T-helper 17 cell (primary cell): ENCODE data around the gene MAST1. TPM values are rescaled to one million over a fixed set of nuclear protein-coding genes. Genes with fewer than 3 reads are reported as not detected.
"Not testable (repeated sequence)": the region's sequence is repeated elsewhere in the genome, so short reads cannot be mapped to it uniquely, and the experiment has no call there.

Experiments used
- ATAC-seq: fragments of 150-1000 bp; cut with Tn5 transposase; 2 replicates; pipeline ENCODE4 v1.10.0; 2021; ENCODE audit warnings: mild to moderate bottlenecking, moderate library complexity
- DNase-seq, 3 donors: peaks; one replicate each; pipeline versions ENCODE4 v3.0.0 to v3.0.0-alpha.2; 2020 to 2021
- H3K9me3 ChIP-seq: one replicate; pipeline ENCODE4 v1.7.0; 2013; ENCODE audit warnings: low read length, mild to moderate bottlenecking; ENCODE audit not compliant: control insufficient read depth, poor library complexity, severe bottlenecking
- H3K27ac Mint-ChIP-seq: one replicate; pipeline ENCODE4 v1.8.0; 2022; ENCODE audit warnings: mild to moderate bottlenecking, moderate library complexity, mixed read lengths
- H3K27me3 Mint-ChIP-seq: one replicate; pipeline ENCODE4 v1.8.0; 2022; ENCODE audit warnings: mixed read lengths
- H3K36me3 Mint-ChIP-seq: one replicate; pipeline ENCODE4 v1.8.0; 2022; ENCODE audit warnings: low read depth, mixed read lengths
- H3K4me1 Mint-ChIP-seq: one replicate; pipeline ENCODE4 v1.8.0; 2022; ENCODE audit warnings: mild to moderate bottlenecking, mixed read lengths
- H3K4me3 Mint-ChIP-seq: one replicate; pipeline ENCODE4 v1.8.0; 2022; ENCODE audit warnings: mild to moderate bottlenecking, moderate library complexity, mixed read lengths
- total RNA-seq, 4 donors: library from RNA in 2 of 4; stranded (reverse) in 2 of 4; gene quantifications; one replicate each; pipeline ENCODE4 v1.2.3 and lab custom pipeline; 2022 to 2026

The MAST1 gene
- total RNA-seq, 2 donors from 2014 or later: 1.5 to 4.1 TPM

DNA sequence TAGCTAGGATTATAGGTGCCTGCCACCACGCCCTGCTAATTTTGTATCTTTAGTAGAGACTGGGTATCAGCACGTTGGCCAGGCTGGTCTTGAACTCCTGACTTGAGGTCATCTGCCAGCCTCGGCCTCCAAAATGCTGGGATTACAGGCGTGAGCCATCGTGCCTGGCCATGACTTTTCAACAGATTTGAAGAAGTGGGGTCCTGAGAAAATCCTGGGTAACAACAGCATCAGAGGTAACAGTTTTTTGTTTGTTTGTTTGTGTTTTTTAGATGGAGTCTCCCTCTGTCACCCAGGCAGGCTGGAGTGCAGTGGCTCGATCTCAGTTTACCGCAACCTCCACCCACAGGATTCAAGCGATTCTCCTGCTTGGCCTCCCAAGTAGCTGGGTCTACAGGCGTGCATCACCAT is 43.3 kb upstream of the MAST1 start:
- peaks cover 5% of the 10 kb centered on the region for H3K36me3 Mint-ChIP-seq
- H3K27ac Mint-ChIP-seq: peak overlapping the region; percentile 99
- DNase-seq (no peak), ATAC-seq (no peak)
- peak overlapping the region; percentile 98 for H3K4me3 Mint-ChIP-seq
- H3K27me3 Mint-ChIP-seq: no peaks in the 10 kb centered on the region
- no peaks in the 10 kb centered on the region for H3K9me3 ChIP-seq
- H3K4me1 Mint-ChIP-seq: peaks cover 34% of the 10 kb centered on the region

DNA sequence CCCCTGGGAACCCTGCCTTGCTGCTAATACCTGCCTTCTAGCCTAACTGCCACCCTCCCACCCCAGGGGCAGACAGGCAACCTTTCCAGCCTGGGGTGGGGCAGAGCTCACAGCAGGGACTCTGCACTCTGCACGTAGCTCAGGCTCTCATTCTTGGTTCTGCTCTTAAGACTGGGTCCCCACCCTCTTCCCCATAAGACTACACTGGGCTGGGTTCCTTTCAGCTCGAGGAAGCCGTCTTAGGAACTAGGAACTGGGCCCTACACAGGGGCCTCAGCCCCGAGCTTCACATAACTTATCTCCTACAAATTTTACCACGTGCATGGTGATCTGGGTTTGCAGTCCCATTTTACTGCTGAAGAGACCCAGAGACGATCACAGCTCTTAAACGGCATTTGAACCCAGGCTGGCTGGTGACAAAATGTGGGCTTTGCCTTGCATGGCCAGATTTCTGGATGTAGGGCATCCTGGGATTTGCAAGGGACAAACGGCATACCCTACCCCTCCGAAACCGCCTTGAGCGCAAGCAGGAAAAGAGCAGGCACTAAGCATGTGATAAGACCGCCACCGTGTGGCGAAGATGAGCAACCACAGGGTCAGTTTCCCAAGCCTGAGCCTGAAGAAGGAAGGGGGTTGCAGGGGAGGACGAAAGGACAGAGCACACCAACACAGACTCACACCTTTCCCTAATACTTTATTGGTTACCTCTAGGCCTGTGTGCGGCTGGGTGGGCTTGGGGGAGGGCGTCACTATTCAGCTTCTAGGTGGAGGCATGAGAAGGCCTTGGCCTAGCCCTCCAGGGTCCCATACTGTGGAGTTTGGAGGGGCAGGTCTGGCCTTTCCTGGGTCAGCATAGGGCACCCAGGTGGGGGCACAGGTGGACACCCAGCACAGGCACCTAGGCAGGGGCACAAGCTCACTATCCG is 41.9 kb upstream of the MAST1 start:
- H3K27ac Mint-ChIP-seq: peak overlapping the region; percentile 99
- DNase-seq: peak; percentile 57 to 65 (median 60)
- peaks cover 28% of the 10 kb centered on the region for H3K4me1 Mint-ChIP-seq
- H3K4me3 Mint-ChIP-seq: peak overlapping the region; percentile 86
- H3K9me3 ChIP-seq: no peaks in the 10 kb centered on the region
- peaks cover 5% of the 10 kb centered on the region for H3K36me3 Mint-ChIP-seq
- no peaks in the 10 kb centered on the region for H3K27me3 Mint-ChIP-seq
- ATAC-seq: no peak

DNA sequence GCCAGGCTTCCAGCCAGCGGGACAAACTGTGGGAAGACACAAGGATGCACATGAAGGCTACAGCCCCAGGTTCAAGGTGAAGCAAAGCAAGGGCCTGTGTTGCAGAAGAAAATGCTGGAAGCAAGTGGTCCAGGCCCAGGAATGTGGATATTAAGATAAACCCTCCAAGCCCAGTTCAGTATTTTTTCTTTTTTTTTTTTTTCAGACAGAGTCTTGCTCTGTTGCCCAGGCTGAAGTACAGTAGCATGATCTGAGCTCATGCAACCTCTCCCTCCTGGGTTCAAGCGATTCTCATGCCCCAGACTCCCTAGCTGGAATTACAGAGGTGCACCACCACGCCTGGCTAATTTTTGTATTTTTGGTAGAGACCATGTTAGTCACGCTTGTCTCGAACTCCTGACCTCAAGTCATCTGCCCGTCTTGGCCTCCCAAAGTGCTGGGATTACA is 41.2 kb upstream of the MAST1 start:
- H3K9me3 ChIP-seq: no peaks in the 10 kb centered on the region
- DNase-seq (no peak), ATAC-seq (no peak)
- peaks cover 5% of the 10 kb centered on the region for H3K36me3 Mint-ChIP-seq
- H3K4me1 Mint-ChIP-seq: peaks cover 30% of the 10 kb centered on the region
- peak overlapping the region; percentile 99 for H3K27ac Mint-ChIP-seq
- peak overlapping the region; percentile 36 for H3K4me3 Mint-ChIP-seq
- H3K27me3 Mint-ChIP-seq: no peaks in the 10 kb centered on the region

DNA sequence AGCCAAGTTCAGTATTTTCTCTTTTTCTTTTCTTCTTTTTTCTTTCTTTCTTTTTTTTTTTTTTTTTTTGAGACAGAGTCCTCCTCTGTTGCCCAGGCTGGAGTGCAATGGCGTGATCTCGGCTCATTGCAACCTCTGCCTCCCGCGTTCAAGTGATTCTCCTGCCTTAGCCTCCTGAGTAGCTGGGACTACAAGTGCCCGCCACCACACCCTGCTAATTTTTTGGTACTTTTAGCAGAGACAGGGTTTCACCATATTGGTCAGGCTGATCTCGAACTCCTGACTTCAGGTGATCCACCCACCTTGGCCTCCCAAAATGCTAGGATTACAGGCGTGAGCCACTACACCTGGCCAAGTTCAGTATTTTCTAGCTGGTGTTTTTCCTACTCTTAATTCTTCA is 40.7 kb upstream of the MAST1 start:
- not testable (repeated sequence) for H3K36me3 Mint-ChIP-seq, H3K27me3 Mint-ChIP-seq, H3K27ac Mint-ChIP-seq, H3K9me3 ChIP-seq, DNase-seq, ATAC-seq
- H3K4me3 Mint-ChIP-seq: peak overlapping the region; percentile 36
- H3K4me1 Mint-ChIP-seq: peaks cover 34% of the 10 kb centered on the region

DNA sequence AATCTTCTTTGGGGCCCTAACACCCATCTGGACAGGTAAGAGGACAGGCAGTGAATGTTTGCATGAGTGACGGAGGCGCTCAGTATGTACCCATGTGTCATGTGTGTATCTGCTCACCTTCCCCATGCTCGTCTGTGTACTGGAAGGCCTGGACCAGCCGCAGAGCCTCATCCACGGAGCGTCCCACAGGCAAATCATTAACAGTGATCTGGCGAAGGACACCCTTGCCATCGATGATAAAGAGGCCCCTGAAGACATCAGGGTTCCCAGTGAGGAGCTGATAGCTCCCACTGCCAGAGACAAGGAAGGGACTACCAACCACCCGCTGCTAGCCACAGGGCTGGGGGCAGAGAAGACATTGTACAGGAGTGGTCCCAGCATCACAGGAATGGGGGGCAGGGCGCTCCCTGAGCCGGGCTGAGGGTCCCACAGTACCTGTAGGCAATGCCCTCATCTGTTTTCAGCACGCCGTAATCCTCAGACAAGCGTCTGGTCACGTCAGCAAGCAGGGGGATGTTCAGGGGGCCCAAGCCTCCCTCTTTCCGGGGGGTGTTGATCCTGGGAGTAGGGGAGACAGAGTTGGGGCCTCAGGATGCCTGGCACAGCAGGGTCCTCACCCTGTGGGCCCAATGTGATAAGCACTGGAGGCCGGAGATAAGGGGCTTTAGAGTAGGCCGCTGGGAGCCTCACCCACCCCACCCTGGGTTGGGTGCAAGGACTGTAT is 38.4 kb upstream of the MAST1 start:
- DNase-seq (no peak), ATAC-seq (no peak)
- no peaks in the 10 kb centered on the region for H3K27me3 Mint-ChIP-seq
- H3K27ac Mint-ChIP-seq: no peak overlapping the region
- H3K4me3 Mint-ChIP-seq: peak overlapping the region; percentile 90
- H3K9me3 ChIP-seq: no peaks in the 10 kb centered on the region
- H3K36me3 Mint-ChIP-seq: peaks cover 2% of the 10 kb centered on the region
- H3K4me1 Mint-ChIP-seq: peaks cover 24% of the 10 kb centered on the region

DNA sequence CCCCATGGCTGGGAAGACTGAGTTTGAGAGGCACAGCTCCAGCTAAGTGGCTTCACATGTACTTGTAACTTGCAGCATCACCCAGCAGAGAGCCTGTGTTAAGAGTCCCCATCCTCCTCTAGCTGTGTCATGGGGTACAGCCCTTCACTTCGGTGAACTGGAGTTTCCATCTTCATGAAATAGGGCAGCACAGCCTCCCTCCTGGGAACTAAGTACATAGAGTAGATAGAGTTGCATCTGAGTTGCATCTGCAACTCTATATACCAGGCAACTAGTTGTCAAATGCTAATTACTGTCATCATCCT is 37.9 kb upstream of the MAST1 start:
- Mint-ChIP-seq H3K4me3 (peak overlapping the region; percentile 90), H3K27ac (peak overlapping the region; percentile 61), H3K27me3 (no peaks in the 10 kb centered on the region), H3K36me3 (peaks cover 2% of the 10 kb centered on the region), H3K4me1 (peaks cover 24% of the 10 kb centered on the region)
- no peaks in the 10 kb centered on the region for H3K9me3 ChIP-seq
- DNase-seq (no peak), ATAC-seq (no peak)

DNA sequence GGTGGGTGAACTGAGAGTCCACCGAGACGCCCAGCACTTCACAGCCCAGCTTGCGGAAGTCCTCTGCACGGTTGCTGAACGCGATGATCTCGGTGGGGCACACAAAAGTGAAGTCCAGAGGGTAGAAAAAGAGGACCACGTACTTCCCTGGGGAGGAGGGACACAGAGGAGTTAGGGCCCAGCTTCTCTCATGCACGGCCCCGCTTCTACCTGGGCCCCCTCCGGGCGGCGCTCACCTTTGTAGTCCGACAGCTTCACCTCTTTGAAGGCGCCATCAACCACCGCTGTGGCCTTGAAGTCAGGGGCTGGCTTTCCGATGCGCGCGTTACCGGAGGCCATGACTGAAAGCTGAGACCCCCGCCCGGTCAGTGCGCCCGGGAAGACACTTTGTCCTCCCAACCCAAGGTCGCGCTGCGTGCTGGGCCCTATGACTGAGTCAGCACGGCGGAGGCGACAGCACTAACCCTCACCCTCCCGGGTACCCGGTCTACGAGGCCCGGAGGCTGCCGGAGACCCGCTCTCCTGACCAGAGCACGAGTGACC is 37.3 kb upstream of the MAST1 start:
- H3K36me3 Mint-ChIP-seq: peaks cover 2% of the 10 kb centered on the region
- ATAC-seq (peak; percentile 3), DNase-seq (no peak)
- peaks cover 22% of the 10 kb centered on the region for H3K4me1 Mint-ChIP-seq
- peak overlapping the region; percentile 90 for H3K4me3 Mint-ChIP-seq
- H3K9me3 ChIP-seq: no peaks in the 10 kb centered on the region
- H3K27me3 Mint-ChIP-seq: no peaks in the 10 kb centered on the region
- H3K27ac Mint-ChIP-seq: peak overlapping the region; percentile 61

DNA sequence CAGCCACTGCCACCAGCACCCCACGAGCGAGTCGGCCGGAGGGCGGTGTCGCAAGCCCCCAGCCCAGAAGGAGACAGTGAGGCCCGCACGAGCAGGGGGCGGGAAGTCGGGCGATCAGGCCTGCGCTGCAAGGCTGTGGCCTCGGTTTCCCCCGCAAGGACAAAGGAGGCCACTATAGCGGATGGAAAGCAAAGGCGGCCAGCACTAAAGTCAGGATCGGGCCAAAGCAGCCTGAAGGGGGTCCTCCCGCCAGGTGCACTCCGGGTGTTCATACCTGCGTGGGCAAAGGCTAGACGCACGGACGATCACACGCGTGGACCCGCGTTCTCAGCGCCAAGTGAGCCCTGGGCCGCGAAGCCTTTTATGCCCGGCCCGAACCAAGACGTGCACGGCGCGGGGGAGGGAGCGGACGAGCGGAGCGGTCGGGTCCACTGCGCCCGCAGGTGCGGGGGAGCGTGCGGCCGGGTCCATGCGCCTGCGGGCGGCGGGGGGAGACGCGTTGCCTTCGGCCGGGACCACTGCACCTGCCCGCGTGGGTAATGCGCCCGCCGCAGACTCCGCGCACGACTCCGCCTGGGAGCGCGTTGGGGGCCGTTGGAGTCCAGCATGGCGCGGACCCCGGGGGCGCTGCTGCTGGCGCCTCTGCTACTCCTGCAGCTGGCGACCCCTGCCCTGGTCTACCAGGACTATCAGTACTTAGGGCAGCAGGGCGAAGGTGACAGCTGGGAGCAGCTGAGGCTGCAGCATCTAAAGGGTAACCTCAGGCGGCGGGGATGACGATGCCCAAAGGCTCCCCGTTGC is 36.6 kb upstream of the MAST1 start, which contains the start of the genes PRDX2 and THSD8:
PRDX2 (minus strand) TSS at position 335 of the 801 bp plus-strand sequence. CDS start 539 bp downstream, outside the sequence.
THSD8 (plus strand) TSS at position 604 of the 801 bp plus-strand sequence; CDS start at position 607, 3 bp downstream.
- no peaks in the 10 kb centered on the region for H3K27me3 Mint-ChIP-seq
- peaks cover 2% of the 10 kb centered on the region for H3K36me3 Mint-ChIP-seq
- DNase-seq: peak; percentile 51 to 69 (median 55)
- peaks cover 22% of the 10 kb centered on the region for H3K4me1 Mint-ChIP-seq
- peak; percentile 73 for ATAC-seq
- no peaks in the 10 kb centered on the region for H3K9me3 ChIP-seq
- H3K27ac Mint-ChIP-seq: peak within 1 kb of the TSS; percentile 74
- H3K4me3 Mint-ChIP-seq: peak within 1 kb of the TSS; percentile 90

DNA sequence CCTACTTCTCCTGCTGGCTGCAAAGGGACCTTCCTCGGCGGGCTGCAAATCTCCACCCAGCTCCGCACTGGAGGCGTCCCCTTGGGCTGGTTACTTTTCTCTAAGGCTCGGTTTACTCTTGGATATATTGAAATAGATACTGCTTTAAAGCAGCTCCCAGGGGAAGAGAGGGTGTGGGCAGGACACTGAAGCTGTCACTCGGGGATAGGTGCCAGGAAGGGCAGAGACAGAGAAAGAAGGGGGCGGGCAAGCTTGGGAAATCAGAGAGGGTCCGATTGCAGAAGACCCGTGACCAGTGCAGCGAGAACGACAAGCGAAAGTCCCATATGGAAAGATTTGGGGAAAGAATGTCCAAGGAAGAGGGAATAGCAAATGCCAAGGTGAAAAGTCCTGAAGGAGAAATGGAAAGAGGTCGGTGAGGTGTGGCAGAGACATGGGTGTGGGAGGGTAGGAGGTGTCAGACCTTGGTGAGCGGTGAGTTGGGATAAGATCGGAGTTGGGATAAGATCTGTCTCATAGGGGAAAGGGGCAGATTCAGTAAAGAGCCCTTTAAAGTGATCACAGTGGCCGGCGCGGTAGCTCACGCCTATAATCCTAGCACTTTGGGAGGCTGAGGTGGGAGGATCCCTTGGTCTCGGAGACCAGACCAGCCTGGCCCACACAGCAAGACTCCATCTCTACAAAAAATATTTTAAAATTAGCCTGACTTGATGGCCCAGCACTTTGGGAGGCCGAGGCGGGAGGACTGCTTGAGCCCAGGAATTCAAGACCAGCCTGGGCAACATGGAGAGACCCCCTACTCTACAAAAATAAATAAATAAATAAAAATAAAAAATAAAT is 35.8 kb upstream of the MAST1 start:
- no peaks in the 10 kb centered on the region for H3K9me3 ChIP-seq
- H3K27me3 Mint-ChIP-seq: no peaks in the 10 kb centered on the region
- ATAC-seq (no peak), DNase-seq (no peak)
- H3K36me3 Mint-ChIP-seq: peaks cover 2% of the 10 kb centered on the region
- H3K27ac Mint-ChIP-seq: peak overlapping the region; percentile 74
- peaks cover 27% of the 10 kb centered on the region for H3K4me1 Mint-ChIP-seq
- peak overlapping the region; percentile 90 for H3K4me3 Mint-ChIP-seq

DNA sequence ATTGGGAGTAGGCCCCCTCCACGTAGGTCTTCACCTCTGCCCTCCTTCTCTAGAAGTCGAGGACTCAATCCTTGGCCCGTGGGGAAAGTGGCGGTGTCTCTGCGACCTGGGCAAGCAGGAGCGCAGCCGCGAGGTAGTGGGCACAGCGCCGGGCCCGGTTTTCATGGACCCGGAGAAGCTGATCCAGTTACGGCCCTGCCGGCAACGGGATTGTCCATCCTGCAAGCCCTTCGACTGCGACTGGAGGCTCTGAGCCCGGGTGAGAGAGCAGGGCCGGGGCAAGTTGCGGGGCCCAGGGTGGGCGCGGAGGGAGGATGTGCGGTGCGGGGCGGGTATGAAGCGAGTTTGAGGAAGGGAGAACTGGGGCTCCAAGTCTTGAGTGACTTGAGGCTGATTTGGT is 34.3 kb upstream of the MAST1 start:
- ATAC-seq: no peak
- H3K27ac Mint-ChIP-seq: no peak overlapping the region
- peaks cover 29% of the 10 kb centered on the region for H3K4me1 Mint-ChIP-seq
- no peak overlapping the region for H3K4me3 Mint-ChIP-seq
- DNase-seq: no peak
- H3K27me3 Mint-ChIP-seq: no peaks in the 10 kb centered on the region
- no peaks in the 10 kb centered on the region for H3K9me3 ChIP-seq
- peaks cover 2% of the 10 kb centered on the region for H3K36me3 Mint-ChIP-seq

DNA sequence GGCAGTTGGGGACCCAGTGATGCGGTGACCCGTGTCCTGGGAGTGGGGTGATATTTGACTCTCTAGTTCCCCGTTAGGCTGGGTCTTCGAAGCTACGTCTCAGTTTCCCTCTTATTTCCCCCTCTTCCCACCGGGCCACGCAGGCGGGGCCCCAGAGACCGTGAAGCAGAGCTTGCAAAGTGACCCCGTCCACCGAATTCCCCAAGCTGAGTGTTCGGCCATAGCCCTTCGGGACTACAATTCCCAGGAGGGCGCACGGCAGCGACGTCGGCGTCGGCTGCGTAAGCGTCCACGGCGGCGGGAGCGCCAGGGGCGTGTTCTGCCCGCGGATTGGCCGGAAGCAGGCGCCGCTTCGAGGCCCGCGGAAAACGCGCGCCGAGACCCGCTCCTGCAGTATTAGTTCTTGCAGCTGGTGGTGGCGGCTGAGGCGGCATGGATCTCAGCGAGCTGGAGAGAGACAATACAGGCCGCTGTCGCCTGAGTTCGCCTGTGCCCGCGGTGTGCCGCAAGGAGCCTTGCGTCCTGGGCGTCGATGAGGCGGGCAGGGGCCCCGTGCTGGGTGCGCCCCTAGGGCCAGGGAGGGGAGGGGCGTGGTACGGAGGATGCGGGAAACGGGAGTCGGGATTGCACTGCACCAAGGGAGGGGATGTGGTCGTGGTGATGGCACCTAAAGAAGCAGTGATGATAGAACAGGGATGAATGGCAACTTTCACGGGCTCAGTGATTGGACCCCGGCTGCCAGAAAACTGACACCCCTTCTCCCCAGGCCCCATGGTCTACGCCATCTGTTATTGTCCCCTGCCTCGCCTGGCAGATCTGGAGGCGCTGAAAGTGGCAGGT is 31.9 kb upstream of the MAST1 start, which contains the start of gene RNASEH2A:
RNASEH2A (plus strand) TSS at position 343 of the 840 bp plus-strand sequence; CDS start at position 433, 90 bp downstream.
- H3K27me3 Mint-ChIP-seq: no peaks in the 10 kb centered on the region
- peak within 1 kb of the TSS; percentile 96 for H3K4me3 Mint-ChIP-seq
- H3K27ac Mint-ChIP-seq: peak within 1 kb of the TSS; percentile 54
- peaks cover 4% of the 10 kb centered on the region for H3K36me3 Mint-ChIP-seq
- DNase-seq (peak; percentile 75 to 84 (median 77)), ATAC-seq (peak; percentile 90)
- H3K9me3 ChIP-seq: no peaks in the 10 kb centered on the region
- H3K4me1 Mint-ChIP-seq: peaks cover 22% of the 10 kb centered on the region
